Measurements from ENCODE around the gene SLC39A1. TPM values are rescaled to one million over a fixed set of nuclear protein-coding genes. Genes with fewer than 3 reads are reported as not detected.
"Not testable (repeated sequence)": the region's sequence is repeated elsewhere in the genome, so short reads cannot be mapped to it uniquely, and the experiment has no call there.

Gene SLC39A1
- 10 to 100 TPM; 60.0 to 79.5 (median 69.6) TPM for total RNA-seq

GRCh38 chr1:153963030-153963849 is at the start of gene SLC39A1:
TSS of gene SLC39A1 (minus strand) at chr1:153963537. CDS start at chr1:153962715, 822 bp downstream.
- under 1% methylated on average over 46 of the region's 54 CpGs for WGBS
- H3K27me3 ChIP-seq: no peaks in the 10 kb centered on the region
- peak; percentile 99 for DNase-seq (ENCODE audit: low spot score in 2 of 2)
- H3K4me1 ChIP-seq: peaks cover 73% of the 10 kb centered on the region
- H3K9me3 ChIP-seq: no peaks in the 10 kb centered on the region
- peak within 1 kb of the TSS; percentile 70 for H3K4me3 ChIP-seq
- peaks cover 16% of the 10 kb centered on the region for H3K36me3 ChIP-seq
- no peak for TF ChIP-seq EP300 (IDR thresholded peaks at IDR 0.05)
- peak in 1 of 3 donors; percentile 54 for TF ChIP-seq POLR2AphosphoS5 (IDR thresholded peaks at IDR 0.05)
- peak in 1 of 2 donors; percentile 54 for TF ChIP-seq POLR2A (IDR thresholded peaks at IDR 0.05)
- H3K27ac ChIP-seq: peak within 1 kb of the TSS; percentile 95

DNA sequence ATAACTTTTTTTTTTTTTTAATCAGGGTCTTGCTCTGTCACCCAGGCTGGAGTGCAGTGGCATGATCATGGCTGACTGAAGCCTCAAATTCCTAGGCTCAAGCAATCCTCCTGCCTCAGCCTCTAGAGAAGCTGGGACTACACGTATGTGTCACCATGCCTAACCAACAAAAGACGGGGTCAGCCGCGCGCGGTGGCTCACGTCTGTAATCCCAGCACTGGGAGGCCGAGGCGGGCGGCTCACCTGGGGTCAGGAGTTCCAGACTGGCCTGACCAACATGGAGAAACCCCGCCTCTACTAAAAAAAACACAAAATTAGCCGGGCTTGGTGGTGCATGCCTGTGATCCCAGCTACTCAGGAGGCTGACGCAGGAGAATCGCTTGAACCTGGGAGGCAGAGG is 49.2 kb upstream of the SLC39A1 start:
- 95% methylated on average over 14 of the region's 14 CpGs for WGBS
- not testable (repeated sequence) for H3K27me3 ChIP-seq; H3K36me3 ChIP-seq; H3K4me1 ChIP-seq; H3K9me3 ChIP-seq; H3K4me3 ChIP-seq; DNase-seq (ENCODE audit: low spot score in 2 of 2); H3K27ac ChIP-seq

GRCh38 chr1:154012129-154012528 is 48.8 kb upstream of the SLC39A1 start:
- Histone ChIP-seq H3K27me3 (no peaks in the 10 kb centered on the region), H3K4me3 (no peak overlapping the region), H3K9me3 (no peaks in the 10 kb centered on the region), H3K4me1 (no peaks in the 10 kb centered on the region), H3K36me3 (no peaks in the 10 kb centered on the region), H3K27ac (no peak overlapping the region)
- WGBS: 63% methylated on average over 1 of the region's 1 CpG
- TF ChIP-seq POLR2AphosphoS5 (IDR thresholded peaks at IDR 0.05): no peak
- no peak for TF ChIP-seq EP300 (IDR thresholded peaks at IDR 0.05)
- no peak for TF ChIP-seq CTCF (IDR thresholded peaks at IDR 0.05)
- no peak for TF ChIP-seq POLR2A (IDR thresholded peaks at IDR 0.05)
- DNase-seq (ENCODE audit: low spot score in 2 of 2): no peak

GRCh38 chr1:154006136-154006535 is 42.8 kb upstream of the SLC39A1 start:
- H3K27ac ChIP-seq: no peak overlapping the region
- no peaks in the 10 kb centered on the region for H3K36me3 ChIP-seq
- no peak overlapping the region for H3K4me3 ChIP-seq
- TF ChIP-seq POLR2AphosphoS5 (IDR thresholded peaks at IDR 0.05): no peak
- no peak for TF ChIP-seq EP300 (IDR thresholded peaks at IDR 0.05)
- no peaks in the 10 kb centered on the region for H3K4me1 ChIP-seq
- DNase-seq (ENCODE audit: low spot score in 2 of 2): no peak
- no peaks in the 10 kb centered on the region for H3K9me3 ChIP-seq
- no peaks in the 10 kb centered on the region for H3K27me3 ChIP-seq
- WGBS: 93% methylated on average over 3 of the region's 3 CpGs

GRCh38 chr1:154000420-154000819 is 37.1 kb upstream of the SLC39A1 start:
- TF ChIP-seq POLR2A (IDR thresholded peaks at IDR 0.05) (no peak), POLR2AphosphoS5 (IDR thresholded peaks at IDR 0.05) (no peak), EP300 (IDR thresholded peaks at IDR 0.05) (no peak), CTCF (IDR thresholded peaks at IDR 0.05) (no peak)
- Histone ChIP-seq H3K4me3 (no peak overlapping the region), H3K27ac (no peak overlapping the region), H3K36me3 (no peaks in the 10 kb centered on the region), H3K27me3 (no peaks in the 10 kb centered on the region), H3K9me3 (no peaks in the 10 kb centered on the region), H3K4me1 (no peaks in the 10 kb centered on the region)
- no peak for DNase-seq (ENCODE audit: low spot score in 2 of 2)
- 78% methylated on average over 4 of the region's 4 CpGs for WGBS

- H3K4me3 ChIP-seq; H3K27me3 ChIP-seq; H3K27ac ChIP-seq; DNase-seq (ENCODE audit: low spot score in 2 of 2); H3K9me3 ChIP-seq: not testable (repeated sequence)
- Histone ChIP-seq H3K4me1 (peaks cover 16% of the 10 kb centered on the region), H3K36me3 (peaks cover 27% of the 10 kb centered on the region)
- 96% methylated on average over 10 of the region's 10 CpGs for WGBS
Measured at GRCh38 chr1:153996882-153997281, 33.5 kb upstream of the SLC39A1 start.

- 93% methylated on average over 11 of the region's 11 CpGs for WGBS
- Histone ChIP-seq H3K36me3 (peaks cover 29% of the 10 kb centered on the region), H3K27me3 (no peaks in the 10 kb centered on the region), H3K4me3 (no peak overlapping the region), H3K27ac (no peak overlapping the region), H3K9me3 (no peaks in the 10 kb centered on the region), H3K4me1 (peaks cover 24% of the 10 kb centered on the region)
- no peak for TF ChIP-seq EP300 (IDR thresholded peaks at IDR 0.05)
- no peak for TF ChIP-seq CTCF (IDR thresholded peaks at IDR 0.05)
- TF ChIP-seq POLR2AphosphoS5 (IDR thresholded peaks at IDR 0.05): no peak
- no peak for TF ChIP-seq POLR2A (IDR thresholded peaks at IDR 0.05)
- DNase-seq (ENCODE audit: low spot score in 2 of 2): no peak
Measured at GRCh38 chr1:153995640-153996039, 32.3 kb upstream of the SLC39A1 start.

Measured in suprapubic skin (tissue), 4 donors.